Lung microvascular endothelial cell (primary cell): ENCODE results near the gene MYD88. TPM values are rescaled to one million over a fixed set of nuclear protein-coding genes. Genes with fewer than 3 reads are reported as not detected.

Experiments
- DNase-seq, 2 donors: peaks; one replicate each; pipeline versions ENCODE4 v3.0.0 to v3.0.0-alpha.2; 2010; ENCODE audit warnings: low read depth in 2 of 2
- total RNA-seq: library from RNA; depleted of rRNA; stranded (reverse); fragments of >200 nt; gene quantifications from 2 replicates; pipeline ENCODE4 v1.2.1, GENCODE V29; 2014

The MYD88 gene
- total RNA-seq, result 13.1 and 13.9 TPM in 2 replicates

DNA sequence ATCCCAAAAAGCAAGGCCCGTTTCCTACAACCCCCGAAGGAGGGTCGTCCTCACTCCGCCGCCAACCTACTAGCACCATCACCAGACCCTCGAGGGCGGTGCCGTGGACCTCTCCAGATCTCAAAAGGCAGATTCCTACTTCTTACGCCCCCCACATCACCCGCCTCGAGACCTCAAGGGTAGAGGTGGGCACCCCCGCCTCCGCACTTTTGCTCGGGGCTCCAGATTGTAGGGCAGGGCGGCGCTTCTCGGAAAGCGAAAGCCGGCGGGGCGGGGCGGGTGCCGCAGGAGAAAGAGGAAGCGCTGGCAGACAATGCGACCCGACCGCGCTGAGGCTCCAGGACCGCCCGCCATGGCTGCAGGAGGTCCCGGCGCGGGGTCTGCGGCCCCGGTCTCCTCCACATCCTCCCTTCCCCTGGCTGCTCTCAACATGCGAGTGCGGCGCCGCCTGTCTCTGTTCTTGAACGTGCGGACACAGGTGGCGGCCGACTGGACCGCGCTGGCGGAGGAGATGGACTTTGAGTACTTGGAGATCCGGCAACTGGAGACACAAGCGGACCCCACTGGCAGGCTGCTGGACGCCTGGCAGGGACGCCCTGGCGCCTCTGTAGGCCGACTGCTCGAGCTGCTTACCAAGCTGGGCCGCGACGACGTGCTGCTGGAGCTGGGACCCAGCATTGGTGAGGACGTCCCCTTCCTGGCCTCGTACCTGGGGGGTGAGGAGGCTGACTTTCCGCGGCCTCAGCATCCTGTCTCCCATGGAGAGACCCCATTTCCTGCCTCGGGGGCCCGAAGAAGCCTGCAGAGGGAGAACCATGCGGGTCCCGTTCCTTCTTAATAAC, at the start of gene MYD88:
Gene MYD88, plus strand, starts transcription at position 313 of the 842 bp plus-strand sequence. Its CDS starts 40 bp downstream, at position 353.
- peak; percentile 62 to 67 for DNase-seq

DNA sequence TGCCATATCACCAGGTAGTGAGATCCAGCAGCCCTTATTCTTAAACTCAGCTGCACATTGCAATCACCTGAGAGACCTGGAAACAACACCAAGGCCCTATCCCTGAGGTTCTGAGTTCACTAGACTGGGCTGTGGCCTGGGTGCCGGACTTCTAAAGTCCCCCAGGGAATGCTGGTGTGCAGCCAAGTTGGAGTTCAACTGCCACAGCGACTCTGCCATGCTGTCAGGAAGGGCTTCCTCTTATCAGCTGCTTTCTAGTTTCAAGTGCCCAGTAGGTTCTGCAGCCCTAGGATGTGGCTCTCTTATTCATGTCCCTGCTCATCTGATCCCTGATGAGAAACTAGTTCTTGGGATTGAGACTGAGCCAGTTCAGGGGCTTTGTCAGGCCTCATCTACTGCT, 49.3 kb upstream of the MYD88 start:
- DNase-seq, result no peak

DNA sequence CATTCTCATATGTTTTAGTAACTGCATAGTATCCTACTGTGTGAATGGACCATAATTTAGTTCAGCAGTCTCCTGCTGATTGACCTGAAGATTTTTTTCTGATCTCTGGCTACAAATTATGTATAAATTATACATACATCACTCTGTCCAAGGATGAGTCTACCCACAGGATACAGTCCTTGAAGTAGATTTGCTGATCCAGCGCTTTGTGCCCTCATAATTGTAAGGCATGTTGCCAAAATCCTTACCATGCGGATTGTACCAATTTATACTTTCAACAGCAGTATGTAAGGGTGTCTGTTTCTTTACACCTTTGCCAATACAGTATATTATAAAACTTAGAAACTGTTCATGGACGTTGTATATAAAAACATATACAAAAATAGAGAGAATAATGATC, 48.0 kb upstream of the MYD88 start:
- DNase-seq, result no peak

DNA sequence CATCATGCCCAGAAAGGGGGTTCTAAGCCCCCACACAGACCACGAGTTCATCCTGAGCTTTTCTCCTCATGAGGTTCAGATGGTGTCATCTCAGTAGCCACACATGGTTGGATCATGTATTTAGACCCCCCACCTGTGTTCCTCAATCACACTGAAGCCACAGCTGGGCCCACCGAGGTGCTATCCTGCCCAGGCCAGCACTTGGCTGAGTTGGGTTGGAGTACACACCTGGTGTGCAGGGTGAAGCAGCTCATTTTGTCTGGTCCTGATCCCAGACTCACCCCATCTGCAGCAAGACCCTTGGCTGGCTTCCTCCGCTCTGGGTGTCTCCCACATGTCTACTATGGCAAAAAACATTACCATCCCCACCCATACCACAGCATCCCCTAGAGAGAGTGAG, 43.5 kb upstream of the MYD88 start:
- DNase-seq, result no peak

DNA sequence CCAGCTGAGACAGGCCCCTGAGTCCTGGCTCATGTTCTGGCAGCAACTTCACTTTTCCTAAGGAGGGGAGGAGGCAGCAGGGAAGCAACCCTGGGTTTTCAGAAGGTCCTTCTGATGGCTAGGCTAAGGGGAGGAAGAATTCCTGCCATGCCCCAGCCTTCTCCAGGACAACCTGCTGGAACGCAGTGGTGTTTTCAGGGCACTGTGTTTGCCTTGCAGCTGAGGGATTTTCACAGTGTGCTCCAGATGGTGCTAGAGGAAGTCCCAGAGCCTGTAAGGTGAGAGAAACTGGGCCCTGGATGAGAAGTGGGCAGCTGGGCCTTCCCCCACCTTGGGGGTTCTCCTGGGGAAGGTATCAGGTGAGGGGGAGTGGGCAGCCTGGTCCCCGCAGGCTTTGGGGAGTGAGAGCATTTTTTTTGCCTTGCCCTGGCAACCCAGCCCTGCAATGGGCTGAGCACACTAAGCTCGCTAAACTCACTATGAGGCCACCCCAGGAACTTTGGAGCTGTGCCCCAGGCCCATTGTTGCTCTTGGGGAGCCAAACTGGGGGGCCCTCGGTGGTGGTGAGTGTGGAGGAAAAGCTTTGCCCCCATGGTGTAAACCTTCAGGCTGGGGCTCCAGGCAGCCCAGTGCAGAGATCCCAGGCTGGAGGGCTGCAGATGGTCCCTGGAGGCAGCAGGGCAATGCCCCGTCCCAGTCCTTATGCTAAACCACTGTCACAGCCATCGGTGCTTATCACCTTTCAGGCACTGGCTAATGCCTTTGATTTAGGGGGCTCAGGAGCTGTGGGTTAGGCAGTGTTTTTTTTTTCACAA, 42.6 kb upstream of the MYD88 start:
- no peak for DNase-seq

DNA sequence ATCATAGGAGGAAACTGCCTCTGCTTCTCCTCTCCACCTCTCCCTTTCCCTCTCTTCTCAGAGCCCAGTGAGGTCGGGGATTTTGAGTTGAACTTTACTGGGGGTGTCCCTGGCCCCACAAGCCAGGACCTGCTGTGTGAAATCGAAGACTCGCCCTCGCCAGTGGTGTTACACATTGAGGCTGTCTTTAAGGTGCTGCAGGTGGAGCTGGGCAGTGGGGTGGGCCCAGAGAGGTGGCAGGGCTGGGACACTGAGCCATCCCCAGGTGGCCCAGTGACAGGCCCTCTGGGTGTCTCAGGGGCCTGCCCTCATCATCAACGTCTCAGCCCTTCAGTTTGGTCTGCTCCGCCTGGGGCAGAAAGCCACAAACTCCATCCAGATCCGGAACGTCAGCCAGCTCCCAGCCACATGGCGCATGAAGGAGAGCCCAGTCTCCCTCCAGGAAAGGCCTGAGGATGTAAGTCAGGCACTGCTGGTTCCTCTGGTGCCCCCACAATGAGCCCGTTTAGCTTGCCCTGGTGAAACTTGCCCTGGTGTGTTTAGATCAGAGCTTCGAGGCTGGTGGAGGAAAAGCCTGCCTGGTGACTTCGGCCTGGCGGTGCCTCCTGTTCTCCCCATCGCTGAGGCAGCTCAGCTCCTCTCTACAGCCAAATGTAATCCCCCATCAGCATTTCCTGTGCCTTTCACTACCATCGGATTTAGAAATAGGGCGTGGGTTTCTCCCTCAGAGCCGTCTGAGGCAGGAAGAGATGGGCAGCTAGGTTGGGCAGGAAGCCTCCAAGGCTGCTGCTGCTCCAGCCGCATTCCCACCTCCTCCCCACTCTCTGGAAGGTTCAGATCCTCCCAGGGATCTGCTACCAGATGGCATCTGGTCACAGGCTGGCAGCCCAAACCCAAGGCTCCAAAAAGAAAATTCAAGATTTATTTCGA, 40.8 kb upstream of the MYD88 start:
- no peak for DNase-seq

DNA sequence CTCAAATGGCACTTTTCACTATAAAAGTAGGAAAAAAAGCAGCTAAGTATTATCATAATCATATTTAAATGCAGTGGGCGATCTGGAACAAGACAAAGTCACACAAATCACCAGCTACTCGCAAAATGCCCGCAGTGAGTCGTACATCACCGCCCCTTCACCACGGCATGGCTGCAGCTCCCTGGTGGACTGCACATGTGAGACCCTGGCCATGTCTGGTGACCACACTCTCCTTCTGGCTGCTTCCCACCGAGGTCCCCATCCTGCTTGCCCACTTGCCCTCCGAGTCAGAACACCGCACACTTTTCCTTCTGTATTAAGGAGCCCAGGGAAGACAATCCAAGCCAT, 40.1 kb upstream of the MYD88 start:
- DNase-seq, result no peak

DNA sequence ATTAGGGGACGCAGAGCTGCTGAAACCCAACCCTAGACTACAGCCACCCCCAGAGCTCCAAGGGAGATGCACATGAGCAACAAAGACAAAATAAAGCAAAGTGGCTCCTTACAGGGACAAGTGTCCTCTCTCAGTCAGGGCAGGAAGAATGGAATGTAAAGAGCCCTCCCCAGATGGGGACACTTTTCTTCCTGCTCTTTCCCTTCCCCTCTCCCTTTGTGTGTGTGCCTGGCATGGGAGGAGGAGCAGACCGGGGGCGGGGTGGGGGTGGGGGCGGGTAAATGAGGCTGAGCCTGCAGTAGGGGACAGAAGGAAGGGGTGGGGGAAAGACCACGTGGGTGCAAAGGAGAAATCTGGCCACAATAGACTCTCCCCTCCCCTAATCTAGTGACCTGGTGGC, 38.9 kb upstream of the MYD88 start:
- no peak for DNase-seq

DNA sequence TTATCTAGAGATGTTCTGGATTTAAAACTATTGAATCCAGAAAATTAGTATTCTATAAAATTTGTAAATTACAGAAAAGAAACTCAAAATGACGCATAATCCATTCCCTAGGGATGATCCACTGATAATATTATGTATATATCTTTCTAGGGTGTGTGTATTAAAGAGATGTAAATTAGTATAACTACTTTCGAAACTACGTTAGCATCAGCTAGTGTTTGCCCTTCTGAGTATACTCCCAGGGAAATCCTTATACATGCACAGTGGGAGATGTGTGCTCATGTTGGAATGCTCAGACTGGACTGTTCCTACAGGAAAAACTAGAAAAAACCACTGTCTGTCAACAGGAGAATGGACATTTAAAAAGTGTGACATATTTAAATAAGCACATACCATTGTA, 38.0 kb upstream of the MYD88 start:
- DNase-seq, result no peak

DNA sequence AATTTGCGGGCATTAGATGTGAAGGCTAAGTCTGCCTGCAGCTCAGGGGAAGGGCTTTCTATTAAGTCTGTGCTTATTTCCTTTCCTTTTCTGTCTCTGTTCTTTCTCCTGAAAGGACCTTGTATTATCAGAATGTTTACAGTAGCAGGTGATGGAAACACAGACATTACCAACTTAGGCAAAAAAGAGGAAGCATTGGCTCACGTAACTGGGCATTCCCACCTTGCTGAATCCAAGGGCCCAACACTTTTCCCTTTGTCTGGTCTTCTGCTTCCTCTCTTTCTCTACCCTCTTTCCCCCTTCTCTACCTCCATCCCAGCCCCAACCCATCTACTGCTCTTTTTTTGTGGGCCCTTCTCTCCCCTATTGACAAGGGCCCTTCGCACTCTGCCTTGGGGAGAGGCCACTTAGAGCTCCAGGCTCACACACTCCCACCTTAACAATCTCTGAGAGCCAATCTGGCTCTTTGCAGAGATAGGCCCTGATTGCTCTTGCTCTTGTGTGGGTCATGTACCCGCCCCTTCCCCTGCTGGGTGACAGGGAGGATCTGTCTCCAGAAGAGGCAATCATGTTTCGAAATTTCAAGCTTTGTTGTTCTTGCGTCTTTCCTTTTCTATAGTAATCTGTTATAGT, 36.5 kb upstream of the MYD88 start:
- no peak for DNase-seq

DNA sequence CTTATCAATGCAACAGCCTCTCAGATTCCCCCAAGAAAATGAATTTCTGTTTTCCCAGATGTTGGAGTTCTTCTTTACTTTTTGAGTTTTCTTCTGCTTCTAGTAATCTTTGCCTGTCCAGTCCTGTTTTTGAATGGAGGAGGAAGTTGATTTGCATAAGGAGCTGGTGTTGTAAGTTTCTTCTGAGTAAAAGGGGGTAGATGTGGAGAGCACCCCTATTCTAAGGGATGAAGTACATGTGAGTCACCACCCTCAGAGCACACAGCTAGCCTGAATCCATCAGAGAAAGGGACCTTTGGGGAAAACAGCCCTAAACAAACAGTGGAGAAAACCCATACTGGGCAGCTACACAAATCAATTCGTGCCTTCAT, 36.0 kb upstream of the MYD88 start:
- no peak for DNase-seq

DNA sequence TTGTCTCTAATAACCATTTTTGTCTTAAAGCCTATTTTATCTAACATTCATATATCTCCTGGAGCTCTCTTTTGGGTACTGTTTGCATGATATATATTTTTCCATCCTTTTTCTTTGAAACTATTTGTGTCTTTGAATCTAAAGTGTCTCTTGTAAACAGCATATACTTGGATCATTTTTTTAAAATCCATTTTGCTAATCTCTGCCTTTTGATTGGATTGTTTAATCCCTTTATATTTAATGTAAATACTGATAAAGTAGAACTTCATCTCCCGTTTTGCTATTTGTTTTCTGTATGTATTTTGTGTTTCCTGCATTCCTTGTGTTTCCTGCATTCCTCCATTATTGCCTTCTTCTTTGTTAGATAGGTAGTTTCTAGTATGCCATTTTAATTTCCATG, 32.9 kb upstream of the MYD88 start:
- DNase-seq, result no peak

DNA sequence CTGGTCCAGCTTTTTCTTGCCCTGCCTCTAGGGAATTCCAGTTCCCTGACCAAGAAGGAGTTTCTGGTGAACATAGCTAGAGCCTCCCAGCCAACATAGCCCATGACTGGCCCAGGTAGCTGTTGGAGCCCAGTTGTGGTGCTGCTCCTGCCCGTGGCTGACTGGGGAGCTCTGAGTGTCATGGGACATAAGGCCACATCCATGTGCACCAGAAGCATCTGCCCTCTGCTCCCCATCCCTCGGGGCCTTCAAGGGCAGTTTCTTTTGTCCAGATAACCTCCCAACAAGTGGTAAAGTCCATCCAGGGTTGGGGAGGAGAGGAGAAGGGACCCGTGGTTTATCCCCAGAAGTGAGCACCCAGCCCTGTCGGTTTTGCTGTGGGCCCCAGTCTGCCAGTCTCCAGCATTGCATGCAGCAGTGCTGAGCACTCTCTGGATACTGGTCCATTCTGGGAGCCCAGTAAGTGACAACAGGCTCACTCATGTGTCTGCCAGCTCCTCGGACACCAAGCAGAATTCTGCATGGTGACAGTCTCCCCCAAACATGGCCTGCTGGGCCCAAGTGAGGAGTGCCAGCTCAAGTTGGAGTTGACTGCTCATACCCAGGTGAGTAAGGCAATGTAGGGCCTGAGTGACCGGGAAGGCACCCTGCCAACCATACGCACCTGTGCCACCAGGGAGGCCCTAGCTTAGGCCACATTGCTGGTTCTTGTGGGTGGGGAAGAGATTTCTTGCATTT, 30.4 kb upstream of the MYD88 start:
- DNase-seq, result no peak

DNA sequence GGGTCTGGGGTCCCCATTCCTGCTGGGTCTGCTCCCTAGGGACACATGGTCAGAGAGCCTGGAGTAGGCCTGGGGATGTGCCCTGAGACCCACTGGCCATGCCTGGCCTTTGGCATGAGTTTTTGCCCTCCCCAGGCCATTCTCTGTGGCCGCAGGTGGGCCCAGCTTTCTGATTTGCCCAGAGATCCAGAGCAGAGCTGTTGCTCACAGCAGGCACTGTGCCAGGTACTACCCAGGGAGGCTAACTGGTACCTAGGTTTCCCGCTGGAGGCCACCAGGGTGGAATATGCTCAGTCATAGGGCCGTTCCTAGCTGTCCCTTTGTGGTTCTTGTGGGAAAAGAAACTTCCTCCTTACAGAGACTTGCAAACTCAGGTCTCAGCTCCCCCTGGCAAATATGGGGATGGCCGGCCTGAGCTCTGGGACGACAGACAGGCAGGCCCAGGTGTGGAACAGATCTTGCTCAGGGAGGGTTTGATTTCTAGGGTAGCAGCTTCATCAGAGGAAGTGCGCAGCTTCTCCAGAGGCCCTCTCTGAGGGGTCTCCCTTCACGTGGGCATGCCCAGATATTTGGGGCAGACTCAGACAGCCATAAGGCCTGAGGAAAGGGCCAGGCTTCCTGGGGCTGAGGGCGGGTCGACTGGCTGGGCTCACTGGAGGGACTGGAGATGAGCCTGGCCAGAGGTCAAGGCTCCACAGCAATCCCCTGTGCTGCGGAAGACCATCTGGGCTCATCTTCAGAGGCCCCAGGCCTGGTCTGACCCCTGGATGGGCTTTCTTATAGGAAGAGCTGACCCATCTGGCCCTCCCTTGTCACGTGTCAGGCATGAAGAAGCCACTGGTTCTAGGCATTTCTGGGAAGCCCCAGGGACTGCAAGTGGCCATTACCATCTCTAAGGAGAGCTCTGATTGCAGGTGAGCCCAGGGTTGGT, 29.5 kb upstream of the MYD88 start:
- no peak for DNase-seq

DNA sequence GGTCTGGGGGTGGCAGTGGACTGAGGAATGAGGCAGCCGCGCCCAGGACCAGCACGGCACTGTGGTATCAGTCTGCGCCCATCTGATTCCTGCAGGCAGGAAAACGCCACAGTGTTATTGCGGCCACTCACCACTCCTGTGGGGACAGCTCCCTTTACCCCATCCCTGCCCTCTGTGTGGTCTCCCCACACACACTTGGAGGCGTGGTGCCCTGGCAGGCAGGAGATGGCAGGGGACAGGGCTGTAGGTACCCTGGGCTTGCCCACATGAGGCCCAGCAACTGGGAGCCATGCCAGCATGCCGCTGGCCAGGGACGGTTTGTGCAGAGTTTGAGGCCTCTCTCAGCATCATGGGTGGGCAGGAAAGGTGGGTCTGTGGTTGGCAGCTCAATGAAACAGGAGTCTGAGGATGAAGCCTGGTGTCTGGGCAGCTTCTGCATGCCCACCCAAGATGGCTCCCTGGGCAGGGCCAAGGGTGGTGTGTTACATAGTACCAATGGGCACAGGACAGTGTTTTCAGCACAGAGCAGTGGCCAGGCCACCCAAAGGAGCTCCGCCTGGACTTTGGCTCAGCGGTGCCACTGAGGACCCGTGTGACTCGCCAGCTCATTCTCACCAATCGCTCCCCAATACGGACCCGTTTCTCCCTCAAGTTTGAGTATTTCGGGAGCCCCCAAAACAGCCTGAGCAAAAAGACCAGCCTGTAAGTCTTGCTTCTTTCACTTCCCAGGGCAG, 28.7 kb upstream of the MYD88 start:
- DNase-seq, result no peak

DNA sequence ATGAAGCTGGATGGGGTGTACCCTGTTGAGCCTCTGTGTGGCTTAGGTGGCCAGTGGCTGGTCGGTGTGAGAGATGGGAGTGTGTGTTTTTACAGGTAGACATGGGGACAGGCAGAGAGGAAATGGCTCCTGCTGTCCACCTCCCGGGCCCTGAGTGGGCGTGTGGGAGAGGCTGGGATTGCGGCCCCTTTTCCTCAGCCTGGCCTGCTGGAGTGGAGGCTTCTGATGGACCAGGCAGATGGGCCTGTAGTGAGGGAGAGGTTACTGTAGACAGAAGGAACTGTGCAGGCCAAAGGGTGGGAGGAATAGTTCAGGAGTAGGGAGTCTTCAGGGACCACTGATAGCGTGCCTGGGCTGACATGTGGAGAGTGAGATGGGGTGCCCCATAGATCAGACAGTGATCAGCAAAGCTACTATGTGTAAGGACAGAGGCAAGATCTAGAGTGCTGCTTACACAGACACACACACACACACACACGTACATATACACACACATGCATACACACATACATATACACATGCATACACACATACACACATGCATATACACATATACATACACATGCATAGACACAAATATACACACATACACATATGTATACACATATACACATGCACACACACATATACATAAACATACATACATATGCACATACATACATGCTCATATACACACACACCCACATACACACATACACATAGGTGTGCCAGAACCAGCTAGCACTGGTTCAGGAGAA, 28.0 kb upstream of the MYD88 start:
- DNase-seq, result no peak

DNA sequence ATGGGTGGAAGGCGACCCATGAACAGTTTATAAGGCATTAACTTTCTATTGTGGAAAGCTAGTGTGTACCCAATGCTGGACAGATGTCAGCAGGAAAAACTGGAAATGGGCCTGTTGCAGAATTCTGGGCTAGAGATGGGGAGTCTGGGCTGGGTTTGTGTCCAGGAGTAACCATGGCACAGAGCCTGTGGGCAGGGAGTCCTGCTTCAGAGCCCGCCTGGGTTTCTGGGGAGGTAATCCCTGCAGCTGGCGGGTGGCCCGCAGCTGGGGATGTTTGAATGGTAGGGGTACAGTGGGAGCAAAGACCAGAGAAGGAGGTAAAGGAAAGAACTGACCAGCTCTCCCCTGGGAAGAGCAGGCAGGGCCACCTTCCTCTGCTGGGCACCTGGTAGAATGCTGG, 27.3 kb upstream of the MYD88 start:
- DNase-seq, result no peak

DNA sequence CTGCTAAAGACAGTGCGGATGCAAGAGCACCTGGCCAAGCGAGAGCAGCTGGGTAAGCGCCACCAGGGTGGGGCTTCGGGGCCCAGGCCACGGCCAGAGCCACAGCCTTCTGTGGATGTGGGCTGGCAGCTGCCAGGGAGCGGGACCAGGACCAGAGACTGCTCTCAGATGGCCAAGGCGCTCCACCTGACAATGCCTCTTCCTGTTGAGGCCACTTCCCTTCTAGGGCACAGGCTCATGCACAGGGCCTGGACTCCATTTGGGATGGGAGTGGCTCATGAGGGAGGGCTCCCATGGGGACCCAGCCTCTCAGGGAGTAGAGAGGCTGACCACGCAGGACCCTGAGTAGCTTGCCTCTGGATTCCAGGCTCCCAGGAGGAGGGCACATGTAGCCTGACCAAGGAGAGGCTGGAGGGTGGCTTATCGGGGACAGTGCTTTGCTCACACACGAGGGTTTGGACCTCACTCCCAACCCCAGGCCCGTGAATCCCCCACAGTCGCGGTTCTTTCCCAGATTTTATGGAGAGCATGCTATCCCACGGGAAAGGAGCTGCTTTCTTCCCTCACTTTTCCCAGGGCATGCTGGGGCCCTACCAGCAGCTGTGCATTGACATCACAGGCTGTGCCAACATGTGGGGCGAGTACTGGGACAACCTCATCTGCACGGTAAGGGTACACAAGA, 26.6 kb upstream of the MYD88 start:
- DNase-seq, result no peak
